ENCODE measurements around the gene SLC41A1. TPM values are rescaled to one million over a fixed set of nuclear protein-coding genes. Genes with fewer than 3 reads are reported as not detected.

SLC41A1 gene
- total RNA-seq, 3 donors from 2014 or later (not counting 1 experiment from before 2014, with no cell fraction given): 35.3 to 47.1 (median 39.5) TPM

GRCh38 chr1:205798577-205798976 lies 14.4 kb downstream of the SLC41A1 start:
- peaks cover 8 to 9% of the 10 kb centered on the region in 2 donors for H3K4me1 Mint-ChIP-seq
- WGBS (ENCODE audit: insufficient coverage): 95% methylated on average over 5 of the region's 5 CpGs
- intact Hi-C loops (cut with micrococcal nuclease): no loop called here
- H3K4me3 Mint-ChIP-seq: no peak overlapping the region
- no peak overlapping the region for H3K27ac Mint-ChIP-seq
- TF ChIP-seq CTCF (IDR thresholded peaks at IDR 0.05): no peak
- ATAC-seq: no peak
- no peaks in the 10 kb centered on the region for H3K27me3 Mint-ChIP-seq (ENCODE audit: low read depth in 2 of 2)
- no peaks in the 10 kb centered on the region for H3K27me3 ChIP-seq (ENCODE audit: control insufficient read depth, insufficient read depth, low read length)
- no peak overlapping the region for H3K27ac ChIP-seq (ENCODE audit: low read length)
- H3K36me3 ChIP-seq (ENCODE audit: control insufficient read depth, insufficient read depth, low read length): peaks cover 46% of the 10 kb centered on the region
- DNase-seq: no peak
- H3K9me3 ChIP-seq (ENCODE audit: control insufficient read depth, insufficient read depth, low read length): no peaks in the 10 kb centered on the region
- no peak overlapping the region for H3K4me3 ChIP-seq (ENCODE audit: low read length)
- H3K36me3 Mint-ChIP-seq: peaks cover 14% of the 10 kb centered on the region
- H3K4me1 ChIP-seq (ENCODE audit: control insufficient read depth, insufficient read depth, low read length): no peaks in the 10 kb centered on the region
- H3K9me3 Mint-ChIP-seq: no peaks in the 10 kb centered on the region

- Histone ChIP-seq H3K36me3 (ENCODE audit: control insufficient read depth, insufficient read depth, low read length) (peaks cover 48% of the 10 kb centered on the region), H3K4me3 (ENCODE audit: low read length) (no peak overlapping the region), H3K9me3 (ENCODE audit: control insufficient read depth, insufficient read depth, low read length) (no peaks in the 10 kb centered on the region), H3K4me1 (ENCODE audit: control insufficient read depth, insufficient read depth, low read length) (no peaks in the 10 kb centered on the region), H3K27ac (ENCODE audit: low read length) (no peak overlapping the region), H3K27me3 (ENCODE audit: control insufficient read depth, insufficient read depth, low read length) (no peaks in the 10 kb centered on the region)
- Mint-ChIP-seq H3K27me3 (ENCODE audit: low read depth in 2 of 2) (no peaks in the 10 kb centered on the region), H3K4me1 (peaks cover 7% of the 10 kb centered on the region in 2 donors), H3K4me3 (no peak overlapping the region), H3K36me3 (peaks cover 24% of the 10 kb centered on the region), H3K27ac (no peak overlapping the region), H3K9me3 (no peaks in the 10 kb centered on the region)
- 100% methylated on average over 2 of the region's 2 CpGs for WGBS (ENCODE audit: insufficient coverage)
- intact Hi-C loops (cut with micrococcal nuclease): no loop called here
- no peak for DNase-seq
- TF ChIP-seq CTCF (IDR thresholded peaks at IDR 0.05): no peak
- ATAC-seq: no peak
These were observed 15.8 kb downstream of the SLC41A1 start for GRCh38 chr1:205797168-205797567.

- Histone ChIP-seq H3K9me3 (ENCODE audit: control insufficient read depth, insufficient read depth, low read length) (no peaks in the 10 kb centered on the region), H3K4me3 (ENCODE audit: low read length) (no peak overlapping the region), H3K27me3 (ENCODE audit: control insufficient read depth, insufficient read depth, low read length) (no peaks in the 10 kb centered on the region), H3K4me1 (ENCODE audit: control insufficient read depth, insufficient read depth, low read length) (no peaks in the 10 kb centered on the region), H3K27ac (ENCODE audit: low read length) (no peak overlapping the region), H3K36me3 (ENCODE audit: control insufficient read depth, insufficient read depth, low read length) (peaks cover 44% of the 10 kb centered on the region)
- Mint-ChIP-seq H3K4me3 (no peak overlapping the region), H3K27me3 (ENCODE audit: low read depth in 2 of 2) (no peaks in the 10 kb centered on the region), H3K27ac (peak overlapping the region in 1 of 2 donors; percentile 17), H3K4me1 (no peaks in the 10 kb centered on the region), H3K9me3 (no peaks in the 10 kb centered on the region), H3K36me3 (peaks cover 39% of the 10 kb centered on the region)
- TF ChIP-seq CTCF (IDR thresholded peaks at IDR 0.05): no peak
- intact Hi-C loops (cut with micrococcal nuclease): no loop called here
- no peak for ATAC-seq
- no peak for DNase-seq
- 75% methylated on average over 5 of the region's 5 CpGs for WGBS (ENCODE audit: insufficient coverage)
These were observed 18.8 kb downstream of the SLC41A1 start for GRCh38 chr1:205794011-205794730.
